Thoracic aorta (tissue), 2 donors: ENCODE data around the gene PIAS4. TPM values are rescaled to one million over a fixed set of nuclear protein-coding genes. Genes with fewer than 3 reads are reported as not detected.
A peak's percentile ranks its signal among the peaks of the same experiment; 100 is the strongest.

Experiments
- ATAC-seq: fragments of 150-250 bp; one replicate; pipeline ENCODE4 v1.8.0; 2017; ENCODE audit warnings: low read depth; ENCODE audit not compliant: insufficient number of reproducible peaks, low FRiP score
- DNase-seq: peaks from one replicate; pipeline ENCODE4 v3.0.0-alpha.2; 2020; ENCODE audit warnings: low spot score
- H3K27ac ChIP-seq, 2 donors: fragments of 200-600 bp; sonication (generic); 1 replicate in 1 of 2; 2 replicates in 1 of 2; pipeline ENCODE4 v1.5.1; 2016; ENCODE audit warnings: mild to moderate bottlenecking in 2 of 2, moderate library complexity in 2 of 2
- H3K27me3 ChIP-seq: fragments of 200-600 bp; sonication (generic); replicated peaks from 2 replicates; pipeline ENCODE4 v1.6.0; 2016; ENCODE audit warnings: mild to moderate bottlenecking; ENCODE audit not compliant: insufficient read depth
- H3K36me3 ChIP-seq: fragments of 200-600 bp; sonication (generic); one replicate; pipeline ENCODE4 v1.5.1; 2016
- H3K4me1 ChIP-seq, 2 donors: fragments of 200-600 bp; sonication (generic); 1 replicate in 1 of 2; 2 replicates in 1 of 2; pipeline versions ENCODE4 v1.5.1 to v1.6.0; 2016; ENCODE audit warnings: low read depth in 2 of 2, mild to moderate bottlenecking in 1 of 2; ENCODE audit not compliant: control insufficient read depth in 1 of 2
- H3K4me3 ChIP-seq: fragments of 200-600 bp; sonication (generic); 2 replicates; pipeline ENCODE4 v1.5.1; 2016; ENCODE audit warnings: mild to moderate bottlenecking
- H3K9me3 ChIP-seq: fragments of 200-600 bp; sonication (generic); 2 replicates; pipeline ENCODE4 v1.5.1; 2016
- total RNA-seq, 2 donors: library from RNA; depleted of rRNA; stranded (reverse); fragments of >200 nt; gene quantifications; one replicate each; pipeline versions ENCODE4 v1.1.0 to v1.2.3, GENCODE V29; 2016
- TF ChIP-seq, protein P1 (sequence below): fragments of 200-600 bp; sonication (generic); IDR thresholded peaks from one replicate; pipeline ENCODE4 v1.5.1; 2019; ENCODE audit warnings: antibody characterized with exemption

The PIAS4 gene
- total RNA-seq, 2 donors from 2014 or later = 10.2 to 32.2 TPM

DNA sequence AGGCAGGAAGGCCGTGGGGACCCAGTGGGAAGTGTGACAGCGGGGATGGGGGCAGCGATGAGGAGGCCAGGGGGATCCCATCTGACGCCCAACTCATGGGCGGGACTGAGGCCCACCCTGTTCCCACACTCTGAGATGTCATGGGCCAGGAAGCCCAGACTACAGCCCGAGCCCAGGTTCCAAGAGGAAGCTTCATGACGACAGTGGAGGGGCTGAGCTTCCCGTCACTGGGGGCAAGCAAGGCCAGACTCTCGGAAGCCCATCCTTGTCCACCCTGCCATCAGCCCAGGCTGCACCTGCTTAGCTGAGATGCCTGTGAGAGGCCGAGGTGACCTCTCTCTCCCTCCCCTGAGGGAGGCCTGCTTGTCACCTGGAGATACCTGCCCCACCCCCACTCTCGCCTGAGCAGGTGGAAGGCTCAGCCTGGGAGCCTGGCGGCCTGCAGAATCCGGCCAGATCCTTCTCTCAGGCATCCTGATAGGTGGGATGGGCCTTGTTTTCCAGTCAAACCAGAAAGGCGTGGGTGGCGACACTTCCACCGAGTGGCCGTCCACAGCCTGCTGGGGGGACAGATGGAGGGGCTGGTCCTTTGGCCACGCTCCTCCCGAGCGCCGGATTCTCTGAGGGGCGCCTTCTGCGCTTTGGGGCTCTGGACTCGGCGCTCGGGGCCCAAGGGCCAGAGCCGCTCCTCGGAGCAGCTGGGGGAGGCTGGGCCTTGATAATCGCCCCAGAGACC lies 54.3 kb downstream of the PIAS4 start:
- ATAC-seq (no peak), DNase-seq (no peak)
- H3K27me3 ChIP-seq = no peaks in the 10 kb centered on the region
- TF ChIP-seq, protein P1, sequence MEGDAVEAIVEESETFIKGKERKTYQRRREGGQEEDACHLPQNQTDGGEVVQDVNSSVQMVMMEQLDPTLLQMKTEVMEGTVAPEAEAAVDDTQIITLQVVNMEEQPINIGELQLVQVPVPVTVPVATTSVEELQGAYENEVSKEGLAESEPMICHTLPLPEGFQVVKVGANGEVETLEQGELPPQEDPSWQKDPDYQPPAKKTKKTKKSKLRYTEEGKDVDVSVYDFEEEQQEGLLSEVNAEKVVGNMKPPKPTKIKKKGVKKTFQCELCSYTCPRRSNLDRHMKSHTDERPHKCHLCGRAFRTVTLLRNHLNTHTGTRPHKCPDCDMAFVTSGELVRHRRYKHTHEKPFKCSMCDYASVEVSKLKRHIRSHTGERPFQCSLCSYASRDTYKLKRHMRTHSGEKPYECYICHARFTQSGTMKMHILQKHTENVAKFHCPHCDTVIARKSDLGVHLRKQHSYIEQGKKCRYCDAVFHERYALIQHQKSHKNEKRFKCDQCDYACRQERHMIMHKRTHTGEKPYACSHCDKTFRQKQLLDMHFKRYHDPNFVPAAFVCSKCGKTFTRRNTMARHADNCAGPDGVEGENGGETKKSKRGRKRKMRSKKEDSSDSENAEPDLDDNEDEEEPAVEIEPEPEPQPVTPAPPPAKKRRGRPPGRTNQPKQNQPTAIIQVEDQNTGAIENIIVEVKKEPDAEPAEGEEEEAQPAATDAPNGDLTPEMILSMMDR = no peak
- peak overlapping the region; percentile 99 for H3K4me3 ChIP-seq
- no peaks in the 10 kb centered on the region for H3K36me3 ChIP-seq
- peaks cover 53 to 67% of the 10 kb centered on the region in 2 donors for H3K4me1 ChIP-seq
- no peaks in the 10 kb centered on the region for H3K9me3 ChIP-seq
- peak overlapping the region; percentile 94 to 100 for H3K27ac ChIP-seq

DNA sequence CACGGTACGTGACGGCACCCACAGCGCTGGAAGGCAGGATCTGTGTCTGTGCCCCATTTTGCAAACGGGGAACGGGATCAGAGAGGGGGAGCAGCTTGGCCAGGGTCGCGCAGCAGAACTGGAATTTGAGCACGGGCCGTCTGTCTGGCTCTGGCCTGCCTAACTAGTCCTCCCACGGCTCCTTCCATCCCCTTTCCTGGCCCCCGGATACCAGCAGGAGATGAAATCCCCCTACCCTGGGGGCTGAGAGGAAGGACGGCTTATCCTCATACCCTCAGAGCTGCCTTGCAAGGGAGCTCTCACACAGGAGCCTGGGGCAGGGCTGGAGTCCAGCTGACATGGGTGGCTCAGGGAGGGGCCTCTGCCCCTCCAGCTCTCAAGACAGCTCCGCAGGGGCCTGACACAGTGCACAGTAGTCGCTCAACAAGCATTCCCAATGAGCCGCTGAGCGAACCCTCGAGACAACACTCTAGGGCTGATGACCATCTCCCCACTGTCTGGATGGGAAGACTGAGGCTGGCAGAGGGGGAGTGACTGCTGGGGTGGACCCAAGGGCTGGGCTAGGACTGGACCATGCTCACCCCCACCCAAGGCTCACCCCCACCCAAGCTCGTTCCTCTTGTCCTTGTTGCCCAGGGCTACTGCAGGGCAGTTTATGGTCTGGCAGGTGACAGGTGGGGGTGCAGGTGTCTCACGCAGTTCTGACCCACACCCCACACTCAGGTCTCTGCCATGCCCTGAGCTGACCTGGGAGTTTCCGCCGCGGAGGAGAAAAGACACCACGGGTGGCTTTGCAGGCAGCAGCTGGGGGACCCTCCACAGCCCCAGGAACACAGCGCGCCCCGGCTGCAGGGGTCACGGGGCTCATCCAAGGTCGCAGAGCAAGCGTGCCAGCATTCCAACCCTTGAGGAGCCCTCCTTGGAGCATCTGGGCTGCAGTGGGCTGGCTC lies 55.2 kb downstream of the PIAS4 start:
- ATAC-seq = no peak
- TF ChIP-seq, protein P1 = no peak
- Histone ChIP-seq H3K9me3 (no peaks in the 10 kb centered on the region), H3K4me1 (peaks cover 53 to 63% of the 10 kb centered on the region in 2 donors), H3K36me3 (no peaks in the 10 kb centered on the region), H3K27ac (peak overlapping the region; percentile 94 to 100), H3K4me3 (peak overlapping the region; percentile 99), H3K27me3 (no peaks in the 10 kb centered on the region)
- DNase-seq = no peak

DNA sequence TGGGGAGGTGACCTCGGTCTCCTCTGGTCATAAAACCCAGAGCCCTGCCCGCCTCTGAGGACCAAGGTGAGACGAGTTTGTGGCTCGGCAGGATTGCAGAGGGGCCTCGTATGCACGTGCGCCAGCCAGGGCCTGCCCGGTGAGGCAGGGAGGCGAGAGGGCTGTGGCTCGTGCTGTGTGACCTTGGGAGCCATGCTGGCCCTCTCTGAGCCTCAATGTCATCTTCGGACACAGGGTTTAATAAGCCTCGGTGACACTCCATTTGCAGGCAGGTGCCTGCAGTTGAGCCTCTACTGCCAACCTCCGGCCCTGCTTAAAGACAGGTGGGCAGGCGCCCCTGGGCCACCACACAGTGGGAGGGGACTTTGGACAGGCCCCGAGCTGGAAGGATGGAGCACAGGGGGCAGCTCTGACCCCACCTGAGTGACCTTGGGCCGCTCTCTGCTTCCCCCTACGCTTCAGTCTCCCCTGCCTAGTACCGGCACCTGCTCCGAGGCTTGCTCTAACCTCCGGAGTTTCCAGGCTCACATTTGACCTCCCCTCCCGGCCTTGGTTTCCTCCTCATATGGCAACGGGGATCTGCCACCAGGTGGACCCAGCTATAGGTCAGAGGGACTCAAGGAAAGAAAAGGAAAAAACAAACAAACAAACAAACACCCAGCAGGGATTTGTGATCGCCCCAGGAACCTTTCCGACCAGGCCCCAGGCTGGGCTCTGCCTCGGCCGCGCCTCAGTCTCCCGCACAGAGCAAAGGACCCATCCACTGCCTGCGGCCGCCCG lies 56.0 kb downstream of the PIAS4 start:
- Histone ChIP-seq H3K9me3 (no peaks in the 10 kb centered on the region), H3K27ac (peak overlapping the region; percentile 94 to 100), H3K4me1 (peaks cover 52 to 61% of the 10 kb centered on the region in 2 donors), H3K27me3 (no peaks in the 10 kb centered on the region), H3K36me3 (no peaks in the 10 kb centered on the region), H3K4me3 (peak overlapping the region; percentile 99)
- ATAC-seq (no peak), DNase-seq (no peak)
- TF ChIP-seq, protein P1 = no peak

GRCh38 chr19:4064149-4064495 lies 56.6 kb downstream of the PIAS4 start:
- H3K4me1 ChIP-seq = peaks cover 46 to 55% of the 10 kb centered on the region in 2 donors
- H3K27me3 ChIP-seq = no peaks in the 10 kb centered on the region
- H3K36me3 ChIP-seq = no peaks in the 10 kb centered on the region
- DNase-seq (no peak), ATAC-seq (no peak)
- peak overlapping the region; percentile 99 for H3K4me3 ChIP-seq
- peak overlapping the region; percentile 94 to 100 for H3K27ac ChIP-seq
- TF ChIP-seq, protein P1 = no peak
- H3K9me3 ChIP-seq = no peaks in the 10 kb centered on the region
